HUDEP-2 (cell line): ENCODE results near the gene F12.

Experiments used
- DNase-seq, 76 experiments: peaks; one replicate each; lab custom pipeline; 2025; ENCODE audit not compliant: unreplicated experiment in 76 of 76; lab: John Stamatoyannopoulos, UW

The F12 gene

DNA sequence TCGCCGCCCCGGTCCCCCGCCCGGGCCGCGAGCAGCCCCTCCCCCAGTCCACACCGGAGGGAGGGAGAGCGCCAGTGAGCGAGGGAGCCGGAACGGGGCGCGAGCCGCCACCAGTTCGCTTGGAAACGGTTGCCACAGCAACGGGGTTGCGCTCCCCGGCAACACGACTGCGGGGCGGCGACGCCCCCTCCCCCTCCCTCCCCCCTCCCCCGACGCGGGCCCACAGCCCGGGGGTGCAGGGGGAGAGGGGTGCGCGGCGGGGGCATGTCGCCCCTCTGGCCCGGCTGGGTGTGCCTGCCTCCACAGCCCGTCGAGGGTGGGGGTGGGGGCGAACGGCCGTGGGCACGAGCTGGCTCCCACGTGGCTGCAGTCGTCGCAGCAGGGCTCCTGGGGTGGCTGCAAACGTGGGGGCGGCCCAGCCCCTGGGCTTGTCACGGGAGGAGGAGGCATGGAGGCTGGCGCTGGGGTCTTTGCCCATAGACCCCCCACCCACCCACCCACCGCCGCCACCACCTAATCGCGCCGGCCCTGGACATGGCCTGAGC, 37.8 kb upstream of the F12 start:
- DNase-seq = peak in 56 of 76 experiments; percentile 4 to 75 (median 44)

DNA sequence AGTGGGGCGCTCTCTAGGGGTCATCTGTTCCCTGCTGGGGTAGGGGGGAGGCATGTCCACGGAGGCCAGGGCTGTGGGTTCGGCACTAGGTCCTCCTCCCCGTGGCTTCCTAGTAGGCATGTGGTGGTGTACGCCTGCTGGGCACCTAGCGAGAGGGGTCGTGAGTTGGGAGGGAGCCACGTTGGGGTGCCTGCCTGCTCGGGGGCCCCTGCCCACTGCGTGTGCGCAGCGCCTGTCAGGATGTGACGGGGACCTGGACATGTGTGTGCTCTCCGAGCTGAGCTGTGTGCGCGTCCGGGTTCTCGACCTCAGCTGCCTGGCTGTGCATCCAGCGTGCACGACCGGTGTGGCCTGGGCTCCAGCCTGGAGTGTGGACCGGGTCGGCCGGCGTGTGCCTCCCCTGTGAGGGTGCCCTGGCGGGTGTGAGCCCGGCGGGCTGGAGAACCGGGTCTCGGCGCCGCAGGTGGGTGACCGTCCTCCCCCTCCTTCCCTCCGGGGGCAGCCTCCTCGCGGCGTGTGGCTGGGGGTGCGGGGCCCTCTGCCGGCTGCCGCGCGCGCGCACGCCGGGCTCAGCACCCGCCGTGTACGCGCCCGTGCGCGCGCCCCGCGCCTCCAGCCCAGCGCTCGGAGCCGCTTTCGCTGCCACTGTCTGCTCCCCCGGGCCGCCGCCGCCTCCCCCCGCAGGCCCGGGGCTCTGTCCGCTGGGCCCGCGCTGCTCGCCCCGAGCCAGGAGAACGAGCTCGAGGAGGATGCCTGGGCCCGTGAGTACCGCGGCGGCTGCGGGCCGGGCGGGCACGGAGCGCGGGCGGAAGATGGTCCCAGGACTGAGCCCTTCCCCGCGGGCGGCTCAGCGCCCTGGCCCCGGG, 37.1 kb upstream of the F12 start, which contains the start of gene PRR7:
PRR7 (plus strand) TSS at position 615 of the 866 bp plus-strand sequence. CDS start 8,254 bp downstream, outside the sequence.
- DNase-seq = peak in 56 of 76 experiments; percentile 9 to 69 (median 46)

GRCh38 chr5:177445917-177446199, 36.5 kb upstream of the F12 start:
- DNase-seq = no peak

DNA sequence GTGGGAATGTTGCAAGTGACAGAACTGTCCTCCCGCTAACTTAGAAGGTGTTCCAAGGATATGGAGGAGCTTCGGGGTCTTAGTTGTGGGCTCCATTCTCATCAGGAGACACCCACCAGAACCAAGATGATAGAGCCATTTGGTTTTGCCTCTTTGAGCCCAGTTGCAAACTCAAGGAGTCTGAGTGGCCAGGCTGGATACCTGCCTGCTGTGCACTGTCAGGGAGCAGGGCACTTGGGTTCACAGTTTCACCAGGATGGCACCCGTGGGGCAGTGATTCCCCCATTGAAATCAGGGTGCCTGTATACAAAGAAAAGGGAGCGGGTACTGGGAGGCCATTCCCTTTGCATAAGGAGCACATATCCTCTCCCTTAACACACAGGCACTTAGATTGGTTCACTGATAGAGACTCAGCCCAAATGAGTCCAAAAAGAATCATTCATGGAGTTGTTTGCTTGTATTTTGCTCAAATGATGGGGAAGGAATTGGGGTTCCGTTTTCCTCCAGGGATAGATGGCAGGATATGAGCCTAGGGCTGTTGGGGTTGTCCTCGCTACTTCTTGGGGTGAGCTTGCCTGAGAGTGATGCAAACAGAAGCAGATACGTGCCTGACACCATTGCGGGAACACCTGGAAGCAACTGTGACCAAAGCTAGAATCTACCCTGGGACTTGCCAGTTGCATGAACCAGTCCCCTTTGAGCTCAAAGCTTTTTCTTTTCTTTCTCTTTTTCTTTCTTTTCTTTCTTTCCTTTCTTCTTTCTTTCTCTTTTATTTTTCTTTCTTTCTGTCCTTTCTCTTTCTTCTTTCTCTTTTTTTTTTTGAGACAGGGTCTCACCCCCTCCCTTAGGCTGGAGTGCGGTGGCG, 35.9 kb upstream of the F12 start:
- peak in 2 of 76 experiments; percentile 5 to 6 for DNase-seq

GRCh38 chr5:177444106-177445051, 35.0 kb upstream of the F12 start:
- no peak for DNase-seq

DNA sequence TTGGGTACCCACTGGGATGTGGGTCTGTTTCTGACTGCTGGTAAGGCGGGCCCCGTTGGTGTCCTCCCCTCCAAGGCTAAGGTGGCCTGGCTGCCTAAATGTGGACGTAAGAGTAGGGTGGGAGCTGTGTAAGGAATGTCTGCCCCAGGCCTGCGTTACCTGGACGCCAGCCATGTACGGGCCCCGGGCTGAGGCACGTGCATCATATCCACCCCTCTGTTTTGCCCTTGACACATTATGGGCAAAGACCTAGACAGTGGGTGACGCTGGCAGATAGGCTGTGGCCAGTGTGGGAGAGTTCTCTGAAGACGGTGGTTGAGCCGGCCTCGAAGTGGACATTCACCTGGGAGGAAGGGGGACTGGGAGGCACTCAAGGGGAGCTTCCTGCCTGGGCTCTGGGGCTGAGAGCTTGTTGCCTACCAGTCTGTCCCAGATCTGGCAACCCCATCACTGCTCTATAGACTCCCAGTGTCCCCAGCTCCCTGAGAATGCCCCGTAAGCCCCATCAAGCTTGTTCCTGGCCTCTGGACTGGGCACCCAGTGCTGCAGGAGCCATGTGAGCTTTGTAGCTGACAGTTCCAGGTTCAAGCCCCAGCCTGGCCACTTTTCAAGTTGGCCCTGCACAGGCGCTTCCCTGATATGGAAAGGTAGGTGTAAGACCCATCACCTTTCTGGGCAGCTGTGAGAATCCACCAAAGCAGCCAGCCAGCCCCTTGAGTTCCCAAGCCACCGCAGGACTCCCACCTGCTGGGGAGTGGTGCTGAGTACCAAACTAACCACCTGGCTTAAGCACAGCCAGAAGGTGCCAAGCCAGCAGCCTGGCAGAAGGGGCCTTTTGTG, 34.0 kb upstream of the F12 start:
- no peak for DNase-seq

DNA sequence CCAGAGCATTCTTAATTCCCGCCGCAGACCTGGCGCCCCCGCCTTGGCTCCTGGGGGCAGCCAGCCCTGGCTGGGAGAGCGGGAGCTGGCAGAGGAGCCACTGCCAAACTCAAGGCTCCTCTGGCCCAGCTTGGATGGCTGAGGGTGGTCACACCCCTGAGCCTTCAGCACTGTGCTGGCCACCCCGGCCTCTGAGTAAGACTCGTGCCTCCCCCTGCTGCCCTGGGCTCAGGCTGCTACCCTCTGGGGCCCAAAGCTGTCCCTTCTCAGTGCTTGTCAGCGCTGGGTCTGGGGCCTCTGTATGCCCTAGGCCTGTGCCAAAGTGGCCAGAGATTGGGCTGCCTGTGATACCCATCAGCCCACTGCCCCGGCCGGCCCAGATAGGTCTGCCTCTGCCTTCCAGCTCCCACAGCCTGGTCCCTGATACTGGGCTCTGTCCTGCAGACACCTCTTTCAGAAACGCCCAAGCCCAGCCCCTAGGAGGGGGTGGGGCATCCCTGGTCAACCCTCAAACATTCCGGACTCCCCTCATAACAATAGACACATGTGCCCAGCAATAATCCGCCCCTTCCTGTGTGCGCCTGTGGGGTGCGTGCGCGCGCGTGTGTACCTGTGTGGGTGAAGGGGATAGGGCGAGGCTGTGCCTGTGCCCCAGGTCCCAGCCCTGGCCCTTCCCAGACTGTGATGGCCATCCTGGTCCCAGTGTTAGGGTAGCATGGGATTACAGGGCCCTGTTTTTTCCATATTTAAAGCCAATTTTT, 32.9 kb upstream of the F12 start:
- no peak for DNase-seq

DNA sequence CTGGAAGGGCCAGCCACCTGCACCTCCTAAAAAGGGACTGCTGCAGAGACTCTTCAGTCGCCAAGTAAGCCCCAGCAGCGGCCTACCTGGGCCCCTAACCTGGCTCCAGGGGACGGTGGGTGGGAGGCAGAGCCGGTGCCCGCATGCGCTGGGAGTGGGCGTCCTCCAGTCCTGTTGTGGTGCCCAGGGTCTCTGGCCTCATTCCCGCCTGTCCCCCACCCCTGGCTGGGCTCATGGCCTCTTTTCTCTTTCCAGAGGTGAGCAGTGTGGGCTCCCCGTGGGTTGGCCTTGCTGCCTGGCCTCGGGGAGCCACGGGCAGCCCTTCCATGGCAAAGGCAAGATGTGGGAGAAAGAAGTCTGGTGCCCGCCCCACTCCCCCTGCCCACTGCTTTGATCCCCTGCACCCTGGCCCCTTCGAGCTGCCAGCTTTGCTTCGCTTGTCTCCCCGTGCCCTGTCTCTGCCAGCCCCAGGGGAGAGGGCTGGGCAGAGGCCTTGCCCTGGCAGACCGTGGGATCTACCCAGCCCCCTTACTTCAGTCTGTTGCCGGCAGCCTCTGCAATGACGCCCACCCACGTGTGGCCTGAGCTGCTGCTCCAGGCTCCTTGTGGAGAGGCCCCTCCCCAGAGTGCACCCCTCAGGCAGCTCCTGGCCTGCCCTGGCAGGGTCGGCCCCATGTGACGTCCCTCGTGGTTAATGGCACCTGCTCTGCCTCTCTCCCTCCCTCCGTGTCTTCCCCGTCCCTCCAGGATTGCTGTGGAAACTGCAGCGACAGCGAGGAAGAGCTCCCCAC, 31.8 kb upstream of the F12 start:
- no peak for DNase-seq

DNA sequence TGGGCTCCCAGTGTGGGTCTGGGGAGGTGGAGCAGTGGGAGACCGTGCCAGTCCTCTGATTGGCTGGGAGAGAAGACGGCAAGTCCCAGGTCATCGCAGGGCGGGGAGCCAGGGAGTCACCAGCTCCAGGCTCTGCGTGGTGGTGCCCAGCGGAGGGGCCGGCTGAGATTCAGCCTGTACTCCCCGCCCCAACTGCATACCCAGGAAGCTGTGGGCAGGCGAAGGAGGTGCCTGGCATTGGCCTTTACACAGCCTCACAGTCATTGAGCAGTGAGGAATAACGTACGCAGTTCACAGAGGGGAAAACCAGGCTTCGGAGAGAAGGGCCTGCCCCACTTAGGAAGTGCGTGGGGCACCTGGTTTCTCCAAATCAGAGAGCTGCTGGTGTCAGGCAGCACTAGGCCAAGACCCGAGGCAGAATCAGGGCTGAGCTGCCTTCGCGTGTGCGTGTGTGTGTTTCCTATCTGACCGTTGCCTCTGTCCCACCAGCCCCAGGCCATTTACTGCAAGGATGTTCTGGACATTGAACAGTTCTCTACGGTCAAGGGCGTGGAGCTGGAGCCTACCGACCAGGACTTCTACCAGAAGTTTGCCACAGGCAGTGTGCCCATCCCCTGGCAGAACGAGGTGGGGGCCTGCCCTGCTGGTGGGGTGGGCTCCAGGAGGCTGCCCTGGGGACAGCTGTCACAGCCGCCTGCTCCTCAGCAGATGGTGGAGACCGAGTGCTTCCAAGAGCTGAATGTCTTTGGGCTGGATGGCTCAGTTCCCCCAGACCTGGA, 31.0 kb upstream of the F12 start:
- DNase-seq = no peak

GRCh38 chr5:177439518-177440053, 30.2 kb upstream of the F12 start:
- DNase-seq = no peak

GRCh38 chr5:177438468-177438867, 29.1 kb upstream of the F12 start:
- no peak for DNase-seq

DNA sequence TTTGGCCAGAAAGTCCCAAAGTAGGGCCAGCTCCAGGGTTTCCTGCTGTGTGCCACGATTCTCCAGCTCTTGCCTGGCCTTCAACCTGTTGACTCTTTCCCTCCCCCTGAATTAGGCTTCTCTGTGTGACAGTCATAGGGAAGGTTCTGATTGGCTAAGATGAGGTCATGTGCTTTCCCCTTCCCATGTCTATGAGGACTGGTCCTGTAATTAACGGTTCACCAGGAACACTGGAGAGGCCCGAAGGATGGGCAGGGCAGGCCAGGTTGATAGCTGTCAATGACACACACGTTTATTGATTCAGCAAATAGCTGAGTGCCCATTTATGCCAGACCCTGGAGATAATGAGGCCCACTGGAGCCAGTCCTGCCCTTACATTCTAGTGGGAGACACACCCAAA, 28.3 kb upstream of the F12 start:
- DNase-seq = no peak

DNA sequence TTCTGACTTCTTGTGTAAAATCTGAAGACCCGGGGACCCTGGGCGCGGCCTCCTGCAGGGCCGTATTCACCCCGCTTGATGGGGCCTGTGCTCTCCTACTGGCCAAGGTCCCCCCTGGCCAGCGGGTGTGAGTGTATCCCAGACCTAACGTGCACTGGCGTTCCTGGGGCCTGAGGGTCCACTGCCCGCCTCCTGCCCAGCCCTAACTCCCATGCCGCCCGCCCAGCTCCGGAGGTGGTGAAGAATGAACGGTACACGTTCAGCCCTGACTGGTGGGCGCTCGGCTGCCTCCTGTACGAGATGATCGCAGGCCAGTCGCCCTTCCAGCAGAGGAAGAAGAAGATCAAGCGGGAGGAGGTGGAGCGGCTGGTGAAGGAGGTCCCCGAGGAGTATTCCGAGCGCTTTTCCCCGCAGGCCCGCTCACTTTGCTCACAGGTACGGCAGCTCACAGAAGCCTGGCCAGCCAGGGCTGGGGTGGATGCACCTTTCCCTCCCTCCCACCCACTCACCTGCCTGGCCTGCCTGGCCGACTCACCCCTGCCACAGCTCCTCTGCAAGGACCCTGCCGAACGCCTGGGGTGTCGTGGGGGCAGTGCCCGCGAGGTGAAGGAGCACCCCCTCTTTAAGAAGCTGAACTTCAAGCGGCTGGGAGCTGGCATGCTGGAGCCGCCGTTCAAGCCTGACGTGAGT, 26.6 kb upstream of the F12 start:
- DNase-seq = no peak

GRCh38 chr5:177434942-177435738, 25.8 kb upstream of the F12 start:
- no peak for DNase-seq

GRCh38 chr5:177434437-177434836, 25.1 kb upstream of the F12 start:
- DNase-seq = no peak
